Activated T-helper 1 cell treated with anti-CD3 and anti-CD28 coated beads, Interleukin-2, amount 50 U/mL, for 16 hours (primary cell): ENCODE measurements around the gene USP35.
"Not testable (repeated sequence)": the region's sequence is repeated elsewhere in the genome, so short reads cannot be mapped to it uniquely, and the experiment has no call there.

ENCODE experiments used
- DNase-seq, 2 donors: peaks; one replicate each; pipeline ENCODE4 v3.0.0-alpha.2; 2020; ENCODE audit warnings: low read depth in 1 of 2, low spot score in 1 of 2

USP35 gene

GRCh38 chr11:78170413-78170812 lies 18.3 kb upstream of the USP35 start:
- no peak for DNase-seq

DNA sequence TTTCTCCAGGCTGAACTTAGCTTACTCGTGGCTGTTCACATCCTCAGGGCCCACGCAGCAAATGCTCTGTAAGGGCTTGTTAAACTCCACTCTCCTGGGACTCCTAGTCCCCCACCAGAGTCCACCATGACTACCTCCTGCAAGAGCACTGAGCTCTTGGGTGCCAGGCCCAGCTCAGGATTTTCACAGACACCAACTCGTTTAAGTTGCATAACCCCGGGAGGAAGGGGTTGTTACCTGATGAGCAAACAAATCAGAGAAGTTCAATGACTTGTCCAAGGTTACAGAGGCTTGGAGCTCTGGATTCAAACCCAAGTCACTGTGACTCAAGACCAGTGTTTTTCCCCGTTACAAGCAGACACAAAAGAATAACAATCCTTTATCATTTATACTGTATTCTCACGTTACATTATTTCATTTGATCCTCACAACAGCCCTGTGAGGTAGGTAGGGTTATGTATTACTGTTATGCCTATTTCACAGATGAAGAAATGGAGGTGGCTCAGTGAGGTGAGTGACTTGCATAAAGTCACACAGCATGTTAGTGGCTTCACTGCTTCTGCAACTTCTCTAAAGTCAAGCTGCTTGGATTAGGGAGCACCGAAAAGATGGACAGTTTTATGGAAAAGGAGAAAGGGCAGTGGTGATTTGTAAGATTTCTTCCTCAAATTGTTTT lies 17.7 kb upstream of the USP35 start:
- DNase-seq, result no peak

GRCh38 chr11:78171951-78172350 lies 16.8 kb upstream of the USP35 start:
- no peak for DNase-seq

DNA sequence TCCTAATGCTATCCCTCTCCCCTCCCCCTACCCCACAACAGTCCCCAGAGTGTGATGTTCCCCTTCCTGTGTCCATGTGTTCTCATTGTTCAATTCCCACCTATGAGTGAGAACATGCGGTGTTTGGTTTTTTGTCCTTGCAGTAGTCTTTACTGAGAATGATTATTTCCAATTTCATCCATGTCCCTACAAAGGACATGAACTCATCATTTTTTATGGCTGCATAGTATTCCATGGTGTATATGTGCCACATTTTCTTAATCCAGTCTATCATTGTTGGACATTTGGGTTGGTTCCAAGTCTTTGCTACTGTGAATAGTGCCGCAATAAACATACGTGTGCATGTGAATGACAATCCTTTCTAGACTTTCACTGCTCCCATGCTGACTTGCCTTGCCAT lies 12.9 kb upstream of the USP35 start:
- DNase-seq, result not testable (repeated sequence)

- DNase-seq, result no peak
Observed at GRCh38 chr11:78176605-78177141, 12.0 kb upstream of the USP35 start.

GRCh38 chr11:78177216-78177615 lies 11.5 kb upstream of the USP35 start:
- no peak for DNase-seq

- DNase-seq, result no peak
Observed at GRCh38 chr11:78179459-78180071, 9.2 kb upstream of the USP35 start.

- no peak for DNase-seq
Observed at GRCh38 chr11:78180751-78181150, 8.0 kb upstream of the USP35 start.

DNA sequence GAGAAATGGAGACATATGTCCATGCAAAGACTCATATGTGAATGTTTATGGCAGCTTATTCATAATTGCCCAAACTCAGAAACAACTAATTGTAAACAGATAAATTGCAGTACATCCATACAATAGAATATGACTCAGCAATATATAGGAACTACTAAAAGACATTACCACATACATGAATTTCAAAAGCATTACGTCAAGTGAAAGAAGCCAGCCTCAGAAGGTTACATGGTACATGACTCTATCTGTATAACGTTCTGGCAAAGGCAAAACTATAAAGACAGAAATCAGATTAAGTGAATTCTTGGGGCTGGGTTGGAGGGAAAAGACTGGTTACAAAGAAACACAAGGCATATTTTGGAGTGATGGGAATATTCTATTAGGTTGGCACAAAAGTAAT lies 7.5 kb upstream of the USP35 start:
- DNase-seq, result no peak

DNA sequence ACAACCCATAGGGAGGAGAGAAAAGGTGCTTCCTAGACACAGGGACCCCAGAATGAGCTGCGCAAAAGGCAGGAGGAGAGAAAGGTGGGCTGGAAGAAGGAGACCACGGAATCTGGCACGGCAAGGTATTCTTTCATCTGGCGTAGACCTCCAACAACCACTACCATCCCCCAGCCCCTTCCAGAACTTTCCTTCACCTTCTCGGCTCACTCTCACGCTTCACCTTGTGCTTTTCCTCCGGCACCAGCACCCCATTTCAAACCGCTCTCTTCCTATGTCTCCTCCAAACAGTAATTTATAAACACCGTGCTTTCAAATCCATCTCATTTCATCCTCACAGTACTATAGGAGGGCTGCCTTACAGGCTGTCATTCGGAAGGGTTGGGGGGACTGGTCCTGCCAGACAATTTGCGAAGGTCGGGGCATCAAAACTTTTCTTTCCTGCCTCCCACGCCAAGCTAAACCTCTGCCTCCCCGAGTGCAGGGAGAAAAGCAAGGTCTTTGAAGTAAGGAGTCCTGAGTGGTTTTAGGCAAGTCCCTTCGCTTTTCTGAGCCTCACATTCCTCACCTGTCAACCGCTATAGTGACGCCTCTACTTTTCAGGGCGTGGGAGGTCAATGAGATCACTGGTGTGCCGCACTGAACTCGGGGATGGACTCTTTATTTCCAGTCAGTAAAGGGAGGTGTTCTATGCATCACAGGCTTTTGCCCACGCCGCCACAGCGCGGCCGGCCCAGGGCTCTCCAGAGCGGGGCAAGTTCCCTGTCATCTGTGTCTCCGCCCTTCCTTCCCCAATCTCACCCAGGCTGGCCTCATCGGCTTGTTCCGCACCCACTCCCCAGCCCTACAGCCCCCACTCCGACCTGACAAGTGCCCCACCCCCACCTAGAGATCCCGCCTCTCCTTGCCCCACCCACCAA lies 1.1 kb upstream of the USP35 start:
- DNase-seq, result peak in 1 of 2 donors; percentile 63

DNA sequence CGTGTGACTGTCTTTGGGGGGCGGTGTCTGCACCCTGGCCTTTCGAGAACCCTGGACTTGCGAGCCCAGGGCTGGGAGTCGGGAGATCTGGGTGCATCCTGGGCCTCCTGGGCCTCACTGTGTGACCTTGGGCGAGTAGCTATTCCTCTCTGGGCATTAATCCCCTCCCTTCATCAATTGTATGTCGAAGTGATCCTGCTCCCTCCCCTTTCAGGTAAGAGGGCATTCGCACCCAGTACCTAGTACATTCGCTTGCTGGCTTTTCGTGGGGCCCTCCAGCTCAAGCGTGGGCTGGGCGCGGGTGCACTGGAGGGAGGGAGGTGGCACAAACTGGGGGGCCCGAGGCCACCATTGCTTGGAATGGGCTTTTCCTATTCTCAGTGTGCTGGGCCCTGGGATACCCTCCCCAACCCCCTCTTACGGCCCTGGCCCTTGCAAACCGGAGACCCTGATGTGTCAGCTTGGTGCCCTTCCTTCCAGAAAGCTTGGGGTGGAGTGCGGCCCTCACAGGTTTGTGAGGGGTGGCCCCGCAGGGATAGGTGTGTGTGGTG lies 530 bp downstream of the USP35 start:
- no peak for DNase-seq

- no peak for DNase-seq
Observed at GRCh38 chr11:78189851-78190250, 1.1 kb downstream of the USP35 start.

- DNase-seq, result no peak
Observed at GRCh38 chr11:78190374-78190773, 1.7 kb downstream of the USP35 start.

DNA sequence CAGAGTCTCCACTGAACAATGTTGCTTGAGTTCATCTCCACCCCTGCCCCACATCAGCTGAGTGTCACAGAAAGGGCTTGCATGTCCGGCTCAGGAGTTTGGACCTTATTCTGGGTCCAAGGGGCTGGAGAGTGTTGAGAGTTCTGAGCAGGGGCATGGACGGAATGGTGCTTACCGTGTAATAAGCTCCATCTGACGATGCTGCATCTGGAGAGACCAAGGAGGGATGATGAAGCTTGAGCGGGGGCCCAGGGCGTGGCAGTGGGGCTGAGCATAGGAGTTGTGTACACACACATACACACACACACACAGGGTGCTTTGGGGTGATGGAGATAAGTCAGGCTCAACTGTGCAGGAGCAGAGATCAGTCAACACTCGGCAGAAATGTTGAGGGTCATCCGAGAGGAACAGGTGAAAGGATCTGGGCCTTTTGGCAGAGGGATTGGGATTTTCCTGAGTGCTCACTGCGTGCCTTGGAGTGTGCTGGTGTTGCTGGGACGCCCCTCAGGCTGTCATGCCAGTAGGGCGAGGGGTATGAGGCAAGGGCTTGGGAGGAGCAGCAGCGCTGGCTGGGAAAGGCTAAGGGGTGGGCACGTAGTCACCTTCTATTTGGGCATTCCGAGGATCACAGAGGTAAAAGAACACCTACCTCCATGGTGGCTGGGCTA lies 2.3 kb downstream of the USP35 start:
- no peak for DNase-seq

DNA sequence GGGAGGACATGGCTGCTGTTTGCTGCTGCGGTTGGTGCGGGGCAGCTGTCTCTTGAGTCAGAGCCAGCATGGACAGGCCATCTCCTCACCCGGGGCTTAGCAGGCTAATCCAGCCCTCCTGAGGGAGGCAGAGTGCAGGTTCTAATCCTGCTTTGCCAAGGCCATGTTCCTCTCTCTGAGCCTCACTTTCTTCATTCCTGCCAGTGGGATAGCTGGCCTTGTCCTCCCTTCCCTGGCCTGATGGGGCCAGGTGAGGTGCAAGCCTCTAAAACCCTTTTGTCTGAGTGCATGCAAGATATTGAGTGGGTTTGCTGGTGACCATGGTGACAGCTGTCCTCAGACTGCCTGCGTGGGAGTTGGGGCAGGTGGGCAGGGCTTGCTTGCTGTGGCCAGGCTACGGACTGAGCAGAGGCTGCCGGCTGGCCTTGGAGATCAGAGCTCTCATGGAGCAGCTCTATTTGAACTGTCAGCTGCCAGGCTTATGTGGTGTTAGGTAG lies 3.6 kb downstream of the USP35 start:
- no peak for DNase-seq

DNA sequence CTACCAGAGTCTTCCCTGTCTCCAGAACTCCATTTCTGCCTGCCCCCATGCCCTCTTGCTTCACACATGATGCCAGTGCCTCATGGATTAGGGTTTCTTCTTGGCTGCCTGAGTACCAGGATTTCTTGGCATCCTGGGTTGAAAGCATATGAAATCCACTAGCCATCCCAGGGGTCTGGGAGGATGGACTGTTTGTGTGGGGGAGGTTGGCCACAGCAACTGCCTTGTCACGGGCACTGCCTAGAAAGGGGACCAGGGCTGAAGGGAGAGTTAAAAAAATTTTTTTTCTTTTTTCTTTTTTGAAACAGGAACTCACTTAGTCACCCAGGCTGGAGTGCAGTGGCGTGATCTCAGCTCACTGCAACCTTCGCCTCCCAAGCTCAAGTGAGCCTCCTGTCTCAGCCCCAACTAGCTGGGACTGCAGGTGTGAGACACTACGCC lies 4.2 kb downstream of the USP35 start:
- DNase-seq, result no peak

DNA sequence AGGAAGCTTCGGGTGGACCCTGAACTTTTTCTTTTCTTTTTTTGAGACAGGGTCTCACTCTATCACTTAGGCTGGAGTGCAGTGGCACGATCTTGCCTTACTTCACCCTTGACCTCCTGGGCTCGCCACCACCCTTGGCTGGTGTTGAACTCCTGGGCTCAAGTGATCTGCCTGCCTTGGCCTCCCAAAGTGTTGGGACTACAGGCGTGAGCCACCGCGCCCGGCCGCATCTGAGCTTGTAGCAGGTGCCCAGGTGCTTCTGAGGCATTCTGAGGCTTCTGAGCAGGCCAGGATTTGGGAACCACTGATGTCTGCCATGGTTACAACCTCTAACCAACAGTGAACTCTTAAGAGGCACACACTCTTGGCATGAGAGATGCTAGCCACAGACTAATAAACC lies 5.1 kb downstream of the USP35 start:
- DNase-seq, result no peak

GRCh38 chr11:78194490-78194889 lies 5.8 kb downstream of the USP35 start:
- DNase-seq, result no peak

DNA sequence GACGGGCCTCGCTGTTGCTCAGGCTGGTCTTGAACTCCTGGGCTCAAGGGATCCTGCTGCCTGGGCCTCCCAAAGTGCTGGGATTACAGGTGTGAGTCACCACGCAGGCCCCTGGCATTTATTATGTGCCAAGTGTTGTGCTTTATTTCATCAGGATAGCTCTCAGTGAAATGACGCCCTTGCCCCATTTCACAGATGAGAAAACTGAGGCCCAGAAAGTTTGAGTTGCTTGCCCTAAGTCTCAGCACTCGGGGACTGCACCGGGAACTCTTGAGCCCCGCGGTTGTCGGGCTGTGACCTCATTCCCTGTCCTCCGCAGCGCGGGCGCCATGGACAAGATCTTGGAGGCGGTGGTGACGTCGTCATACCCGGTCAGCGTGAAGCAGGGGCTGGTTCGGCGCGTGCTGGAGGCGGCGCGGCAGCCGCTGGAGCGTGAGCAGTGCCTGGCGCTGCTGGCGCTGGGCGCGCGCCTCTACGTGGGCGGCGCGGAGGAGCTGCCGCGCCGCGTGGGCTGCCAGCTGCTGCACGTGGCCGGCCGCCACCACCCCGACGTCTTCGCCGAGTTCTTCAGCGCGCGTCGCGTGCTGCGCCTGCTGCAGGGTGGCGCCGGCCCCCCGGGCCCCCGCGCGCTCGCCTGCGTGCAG lies 7.3 kb downstream of the USP35 start:
- no peak for DNase-seq

GRCh38 chr11:78196661-78197091 lies 8.0 kb downstream of the USP35 start:
- DNase-seq, result no peak
